Suprapubic skin (tissue), 4 donors: ENCODE data around the gene TRIM29. TPM values are rescaled to one million over a fixed set of nuclear protein-coding genes. Genes with fewer than 3 reads are reported as not detected.
"Not testable (repeated sequence)": the region's sequence is repeated elsewhere in the genome, so short reads cannot be mapped to it uniquely, and the experiment has no call there.

Source experiments
- DNase-seq, 2 donors: peaks; one replicate each; pipeline ENCODE4 v3.0.0-alpha.2; 2019; ENCODE audit warnings: low spot score in 2 of 2
- H3K27ac ChIP-seq: fragments of 200-600 bp; sonication (generic); one replicate; pipeline ENCODE4 v1.5.1; 2019
- H3K27me3 ChIP-seq: fragments of 200-600 bp; sonication (generic); one replicate; pipeline ENCODE4 v1.5.1; 2019
- H3K36me3 ChIP-seq: fragments of 200-600 bp; sonication (generic); one replicate; pipeline ENCODE4 v1.5.1; 2019
- H3K4me1 ChIP-seq: fragments of 200-600 bp; sonication (generic); one replicate; pipeline ENCODE4 v1.5.1; 2019
- H3K4me3 ChIP-seq: fragments of 200-600 bp; sonication (generic); one replicate; pipeline ENCODE4 v1.5.1; 2019; ENCODE audit warnings: mild to moderate bottlenecking
- H3K9me3 ChIP-seq: fragments of 200-600 bp; sonication (generic); one replicate; pipeline ENCODE4 v1.5.1; 2019
- CTCF ChIP-seq, 2 donors: fragments of 200-600 bp in 1 of 2; fragments of 450-650 bp in 1 of 2; sonication (generic) in 1 of 2; IDR thresholded peaks; one replicate each; pipeline ENCODE4 v1.5.1; 2016 to 2019; ENCODE audit warnings: antibody characterized with exemption in 2 of 2, mild to moderate bottlenecking in 1 of 2, moderate library complexity in 1 of 2
- EP300 ChIP-seq: sonication (generic); formaldehyde crosslinking; IDR thresholded peaks from one replicate; pipeline ENCODE4 v1.6.1; 2017; ENCODE audit warnings: antibody characterized with exemption
- POLR2A ChIP-seq, 2 donors: fragments of 450-650 bp; IDR thresholded peaks; one replicate each; pipeline ENCODE4 v1.6.1; 2017; ENCODE audit warnings: antibody characterized with exemption in 2 of 2, mild to moderate bottlenecking in 2 of 2, moderate library complexity in 2 of 2
- POLR2AphosphoS5 ChIP-seq, 3 donors: sonication (generic); formaldehyde crosslinking; IDR thresholded peaks; one replicate each; pipeline ENCODE4 v1.6.1; 2017; ENCODE audit warnings: antibody characterized with exemption in 3 of 3
- WGBS: methylation state at CpG from one replicate; pipeline ENCODE4 v1.1.5; 2018; 5-methylcytosine and 5-hydroxymethylcytosine counted together
- total RNA-seq, 4 donors: library from RNA; depleted of rRNA; stranded (reverse); fragments of >200 nt; gene quantifications; one replicate each; pipeline ENCODE4 v1.1.0, GENCODE V29; 2016

Gene TRIM29
- total RNA-seq, 4 donors from 2014 or later: 1,248 to 1,527 (median 1,455) TPM

- no peaks in the 10 kb centered on the region for H3K9me3 ChIP-seq
- no peaks in the 10 kb centered on the region for H3K27me3 ChIP-seq
- no peak for TF ChIP-seq CTCF (IDR thresholded peaks at IDR 0.05)
- no peak for TF ChIP-seq POLR2A (IDR thresholded peaks at IDR 0.05)
- no peak for TF ChIP-seq EP300
- no peak for TF ChIP-seq POLR2AphosphoS5 (IDR thresholded peaks at IDR 0.05)
- 93% methylated on average over 10 of the region's 10 CpGs for WGBS
- no peaks in the 10 kb centered on the region for H3K36me3 ChIP-seq
- no peak overlapping the region for H3K4me3 ChIP-seq
- H3K27ac ChIP-seq: no peak overlapping the region
- H3K4me1 ChIP-seq: peaks cover 63% of the 10 kb centered on the region
- peak; percentile 42 to 45 for DNase-seq
Observed at GRCh38 chr11:120181376-120181975, 43.6 kb upstream of the TRIM29 start.

GRCh38 chr11:120180551-120181232, 42.8 kb upstream of the TRIM29 start:
- WGBS: 52% methylated on average over 10 of the region's 11 CpGs
- no peaks in the 10 kb centered on the region for H3K36me3 ChIP-seq

GRCh38 chr11:120180063-120180462, 42.1 kb upstream of the TRIM29 start:
- H3K4me3 ChIP-seq, H3K36me3 ChIP-seq, H3K9me3 ChIP-seq, H3K27me3 ChIP-seq: not testable (repeated sequence)
- Histone ChIP-seq H3K4me1 (peaks cover 51% of the 10 kb centered on the region), H3K27ac (peak overlapping the region; percentile 42)
- WGBS: 77% methylated on average over 6 of the region's 6 CpGs
- DNase-seq: peak in 1 of 2 donors; percentile 36

More at GRCh38 chr11:120180551-120181232, 42.8 kb upstream of the TRIM29 start:
- peak; percentile 66 to 75 for DNase-seq
- Histone ChIP-seq H3K4me1 (peaks cover 56% of the 10 kb centered on the region), H3K4me3 (no peak overlapping the region), H3K27ac (peak overlapping the region; percentile 42), H3K27me3 (no peaks in the 10 kb centered on the region), H3K9me3 (no peaks in the 10 kb centered on the region)
- TF ChIP-seq POLR2A (IDR thresholded peaks at IDR 0.05) (no peak), POLR2AphosphoS5 (IDR thresholded peaks at IDR 0.05) (no peak), CTCF (IDR thresholded peaks at IDR 0.05) (no peak), EP300 (no peak)

GRCh38 chr11:120179057-120179672, 41.3 kb upstream of the TRIM29 start:
- no peaks in the 10 kb centered on the region for H3K9me3 ChIP-seq
- no peaks in the 10 kb centered on the region for H3K36me3 ChIP-seq
- peaks cover 42% of the 10 kb centered on the region for H3K4me1 ChIP-seq
- peak; percentile 49 to 67 for DNase-seq
- no peaks in the 10 kb centered on the region for H3K27me3 ChIP-seq
- peak overlapping the region; percentile 39 for H3K27ac ChIP-seq
- TF ChIP-seq POLR2AphosphoS5 (IDR thresholded peaks at IDR 0.05) (no peak), EP300 (no peak), CTCF (IDR thresholded peaks at IDR 0.05) (no peak), POLR2A (IDR thresholded peaks at IDR 0.05) (no peak)
- no peak overlapping the region for H3K4me3 ChIP-seq
- WGBS: 71% methylated on average over 10 of the region's 10 CpGs

- peaks cover 37% of the 10 kb centered on the region for H3K4me1 ChIP-seq
- 77% methylated on average over 5 of the region's 5 CpGs for WGBS
- no peaks in the 10 kb centered on the region for H3K27me3 ChIP-seq
- H3K4me3 ChIP-seq: no peak overlapping the region
- no peak for TF ChIP-seq POLR2AphosphoS5 (IDR thresholded peaks at IDR 0.05)
- no peaks in the 10 kb centered on the region for H3K36me3 ChIP-seq
- no peaks in the 10 kb centered on the region for H3K9me3 ChIP-seq
- peak overlapping the region; percentile 39 for H3K27ac ChIP-seq
- no peak for DNase-seq
Observed at GRCh38 chr11:120178561-120179056, 40.7 kb upstream of the TRIM29 start.

GRCh38 chr11:120174866-120175265, 37.0 kb upstream of the TRIM29 start:
- no peaks in the 10 kb centered on the region for H3K27me3 ChIP-seq
- H3K4me1 ChIP-seq: peaks cover 18% of the 10 kb centered on the region
- WGBS: 87% methylated on average over 4 of the region's 4 CpGs
- no peak overlapping the region for H3K4me3 ChIP-seq
- no peaks in the 10 kb centered on the region for H3K36me3 ChIP-seq
- no peaks in the 10 kb centered on the region for H3K9me3 ChIP-seq
- TF ChIP-seq CTCF (IDR thresholded peaks at IDR 0.05) (no peak), POLR2AphosphoS5 (IDR thresholded peaks at IDR 0.05) (no peak), POLR2A (IDR thresholded peaks at IDR 0.05) (no peak), EP300 (no peak)
- DNase-seq: no peak
- H3K27ac ChIP-seq: no peak overlapping the region
